A673 (cell line): ENCODE results near the gene CCDC157. TPM values are rescaled to one million over a fixed set of nuclear protein-coding genes. Genes with fewer than 3 reads are reported as not detected.

Experiments used
- BruUV-seq: library from RNA; stranded (reverse); fragments of 400-500 nt; replicated peaks from 2 replicates; lab custom pipeline; 2021; lab: Mats Ljungman, UMichigan
- CTCF ChIA-PET: fragments of 300-600 bp; sonication (Branson Sonifier 250); formaldehyde crosslinking; loops from one replicate; lab custom pipeline; 2022; ENCODE audit warnings: antibody characterized with exemption; lab: Charles Lee
- POLR2A ChIA-PET: fragments of 300-600 bp; sonication (Branson Sonifier 250); formaldehyde crosslinking; loops from one replicate; lab custom pipeline; 2022; ENCODE audit warnings: antibody characterized with exemption; ENCODE audit not compliant: low non-redundant PET; lab: Charles Lee
- DNase-seq: peaks from one replicate; pipeline ENCODE4 v3.0.0-alpha.2; 2015; ENCODE audit warnings: low spot score
- H3K27ac ChIP-seq: fragments of 200-600 bp; sonication (generic); 2 replicates; pipeline ENCODE4 v1.5.1; 2016; ENCODE audit warnings: mixed run types, low read depth, mild to moderate bottlenecking, mixed read lengths, antibody characterized with exemption, low read length; ENCODE audit not compliant: poor library complexity, severe bottlenecking
- H3K27me3 ChIP-seq: fragments of 200-600 bp; sonication (generic); replicated peaks from 2 replicates; pipeline ENCODE4 v1.6.1; 2017; ENCODE audit warnings: mixed run types, low read depth, mild to moderate bottlenecking, mixed read lengths, antibody characterized with exemption, low read length; ENCODE audit not compliant: insufficient read depth, poor library complexity
- H3K36me3 ChIP-seq: fragments of 200-600 bp; sonication (generic); 2 replicates; pipeline ENCODE4 v1.6.1; 2016; ENCODE audit warnings: mixed run types, mild to moderate bottlenecking, mixed read lengths, antibody characterized with exemption, low read length; ENCODE audit not compliant: insufficient read depth, poor library complexity, severe bottlenecking
- H3K4me1 ChIP-seq: fragments of 200-600 bp; sonication (generic); 2 replicates; pipeline ENCODE4 v1.6.1; 2017; ENCODE audit warnings: mixed run types, mild to moderate bottlenecking, mixed read lengths, antibody characterized with exemption, low read length; ENCODE audit not compliant: insufficient read depth, poor library complexity, severe bottlenecking
- H3K4me3 ChIP-seq: fragments of 200-600 bp; sonication (generic); 2 replicates; pipeline ENCODE4 v1.5.1; 2016; ENCODE audit warnings: low read depth, mixed run types, mild to moderate bottlenecking, mixed read lengths, low read length; ENCODE audit not compliant: poor library complexity, severe bottlenecking
- H3K9me3 ChIP-seq: fragments of 200-600 bp; sonication (generic); 2 replicates; pipeline ENCODE4 v1.6.1; 2016; ENCODE audit warnings: mixed run types, low read depth, mild to moderate bottlenecking, mixed read lengths, antibody characterized with exemption, low read length; ENCODE audit not compliant: poor library complexity, severe bottlenecking
- EZH2 ChIP-seq: fragments of 200-600 bp; sonication (generic); IDR thresholded peaks from 2 replicates; pipeline ENCODE4 v1.6.1; 2017; ENCODE audit warnings: borderline replicate concordance, low read depth, mild to moderate bottlenecking, mixed read lengths, antibody characterized with exemption, low read length; ENCODE audit not compliant: poor library complexity, severe bottlenecking
- intact Hi-C: fragments of 100-400 bp; cut with micrococcal nuclease; formaldehyde crosslinking; loops from one replicate; pipeline ENCODE4 v1.10.0; 2022; ENCODE audit not compliant: unreplicated experiment
- total RNA-seq: library from RNA; stranded (reverse); gene quantifications from 2 replicates; pipeline ENCODE4 v1.2.3, GENCODE V29; 2021
- TF ChIP-seq, protein P1 (sequence below): fragments of 300-800, 200-600 bp; sonication (generic); conservative IDR thresholded peaks from 2 replicates; pipeline ENCODE4 v1.5.1; 2017; ENCODE audit warnings: low read depth, mild to moderate bottlenecking, antibody characterized with exemption, low read length, moderate library complexity, mixed read lengths

Gene CCDC157
- total RNA-seq, 1 experiment from 2014 or later: 5.7 TPM

DNA sequence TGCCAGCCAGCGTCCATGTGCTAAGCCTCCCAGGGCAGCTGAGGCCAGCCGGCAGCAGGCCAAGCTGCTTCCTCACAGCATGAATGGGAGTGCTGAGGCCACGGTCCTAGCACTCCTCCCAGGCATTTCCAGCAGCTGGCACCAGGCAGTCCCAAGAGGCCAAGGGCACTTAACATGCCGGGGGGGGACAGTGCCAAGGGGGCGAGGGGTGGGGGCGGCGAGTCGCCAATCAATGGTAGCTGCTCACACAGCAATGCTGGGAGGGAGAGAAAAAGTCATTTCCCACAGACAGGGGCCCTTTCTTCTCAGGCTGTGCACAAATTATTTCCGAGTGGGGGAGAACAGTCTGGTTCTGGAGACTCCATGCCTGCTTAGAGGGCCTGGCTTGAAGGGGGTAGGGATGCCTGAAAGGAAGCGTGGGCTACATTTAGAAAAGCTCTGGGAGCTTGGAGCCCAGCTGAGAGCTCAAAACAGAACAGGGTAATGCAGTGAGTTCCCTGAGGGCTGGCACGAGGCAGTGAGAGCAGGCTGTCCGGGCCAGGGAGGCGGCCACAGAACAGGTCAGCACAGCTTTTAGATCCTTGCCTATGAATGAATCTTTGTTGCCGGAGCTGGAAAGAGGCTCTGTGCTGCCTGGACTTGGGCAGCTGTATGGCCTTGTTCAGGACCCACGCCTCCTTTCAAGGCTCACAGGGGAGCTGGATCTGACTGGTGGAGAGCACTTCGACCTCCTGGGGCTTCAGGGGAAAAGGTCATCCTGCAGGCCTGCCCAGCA, 15.7 kb upstream of the CCDC157 start:
- H3K27me3 ChIP-seq: no peaks in the 10 kb centered on the region
- CTCF ChIA-PET: no interaction called here
- no peak for DNase-seq
- BruUV-seq: no TSS peak
- intact Hi-C loops: loop anchor here (10.0 kb wide), 1 partner anchor 64 kb away; no protein-coding TSS in a partner anchor
- no peaks in the 10 kb centered on the region for H3K9me3 ChIP-seq
- H3K27ac ChIP-seq: no peak overlapping the region
- no peaks in the 10 kb centered on the region for H3K4me1 ChIP-seq
- no peak overlapping the region for H3K4me3 ChIP-seq
- peaks cover 96% of the 10 kb centered on the region for H3K36me3 ChIP-seq
- POLR2A ChIA-PET: no interaction called here
- TF ChIP-seq EZH2: no peak
- TF ChIP-seq, protein P1, sequence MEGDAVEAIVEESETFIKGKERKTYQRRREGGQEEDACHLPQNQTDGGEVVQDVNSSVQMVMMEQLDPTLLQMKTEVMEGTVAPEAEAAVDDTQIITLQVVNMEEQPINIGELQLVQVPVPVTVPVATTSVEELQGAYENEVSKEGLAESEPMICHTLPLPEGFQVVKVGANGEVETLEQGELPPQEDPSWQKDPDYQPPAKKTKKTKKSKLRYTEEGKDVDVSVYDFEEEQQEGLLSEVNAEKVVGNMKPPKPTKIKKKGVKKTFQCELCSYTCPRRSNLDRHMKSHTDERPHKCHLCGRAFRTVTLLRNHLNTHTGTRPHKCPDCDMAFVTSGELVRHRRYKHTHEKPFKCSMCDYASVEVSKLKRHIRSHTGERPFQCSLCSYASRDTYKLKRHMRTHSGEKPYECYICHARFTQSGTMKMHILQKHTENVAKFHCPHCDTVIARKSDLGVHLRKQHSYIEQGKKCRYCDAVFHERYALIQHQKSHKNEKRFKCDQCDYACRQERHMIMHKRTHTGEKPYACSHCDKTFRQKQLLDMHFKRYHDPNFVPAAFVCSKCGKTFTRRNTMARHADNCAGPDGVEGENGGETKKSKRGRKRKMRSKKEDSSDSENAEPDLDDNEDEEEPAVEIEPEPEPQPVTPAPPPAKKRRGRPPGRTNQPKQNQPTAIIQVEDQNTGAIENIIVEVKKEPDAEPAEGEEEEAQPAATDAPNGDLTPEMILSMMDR: no peak

DNA sequence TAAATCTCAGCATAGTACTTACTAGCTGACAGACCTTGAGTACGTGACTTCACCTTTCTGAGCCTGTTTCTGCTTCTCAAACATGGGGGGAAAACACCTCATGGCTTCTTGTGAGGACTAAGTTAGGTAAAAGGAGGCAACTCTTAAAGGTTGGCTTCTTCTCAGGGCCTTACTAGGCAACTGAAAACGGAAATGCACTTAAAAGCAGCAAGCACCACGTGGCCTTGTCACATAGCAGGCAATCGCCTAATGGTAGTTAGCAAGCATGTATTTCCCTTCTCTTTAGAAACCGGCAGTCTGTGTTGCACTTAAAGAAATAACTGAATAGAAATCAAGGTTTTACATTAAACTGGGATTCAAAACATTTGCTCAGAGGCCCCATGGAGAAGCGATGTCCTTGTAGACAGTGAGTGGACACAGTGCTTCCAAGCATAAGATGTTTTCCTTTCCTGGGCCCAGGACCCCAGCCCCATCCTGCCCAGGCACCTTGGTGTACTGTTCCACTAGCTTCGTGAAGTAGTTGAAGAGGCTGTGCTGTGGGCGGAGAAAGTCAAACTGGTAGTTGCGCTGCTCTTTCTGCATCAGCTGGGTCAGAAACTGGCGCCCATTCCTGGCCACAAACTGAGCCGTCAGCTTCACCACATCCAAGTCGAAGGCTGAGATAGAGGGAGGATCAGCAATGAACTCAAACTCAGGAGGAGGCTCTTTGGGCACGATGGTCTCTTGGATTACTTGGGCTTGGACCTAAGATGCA, 12.2 kb upstream of the CCDC157 start:
- Histone ChIP-seq H3K9me3 (no peaks in the 10 kb centered on the region), H3K4me1 (no peaks in the 10 kb centered on the region), H3K27me3 (no peaks in the 10 kb centered on the region), H3K27ac (no peak overlapping the region), H3K4me3 (no peak overlapping the region), H3K36me3 (peaks cover 95% of the 10 kb centered on the region)
- POLR2A ChIA-PET: no interaction called here
- CTCF ChIA-PET: no interaction called here
- no peak for DNase-seq
- no TSS peak for BruUV-seq
- intact Hi-C loops: loop anchor here (10.0 kb wide), 1 partner anchor 60 kb away; no protein-coding TSS in a partner anchor
- TF ChIP-seq, protein P1: no peak
- no peak for TF ChIP-seq EZH2

- ChIA-PET POLR2A (no interaction called here), CTCF (no interaction called here)
- peaks cover 94% of the 10 kb centered on the region for H3K36me3 ChIP-seq
- no peak overlapping the region for H3K4me3 ChIP-seq
- H3K9me3 ChIP-seq: no peaks in the 10 kb centered on the region
- H3K27me3 ChIP-seq: no peaks in the 10 kb centered on the region
- H3K27ac ChIP-seq: no peak overlapping the region
- TF ChIP-seq EZH2: no peak
- TF ChIP-seq, protein P1: no peak
- no peaks in the 10 kb centered on the region for H3K4me1 ChIP-seq
- intact Hi-C loops: loop anchor here (10.0 kb wide), 1 partner anchor 57 kb away; no protein-coding TSS in a partner anchor
- DNase-seq: no peak
- BruUV-seq: no TSS peak
Observed at GRCh38 chr22:30347255-30347892, 9.4 kb upstream of the CCDC157 start.
